ENCODE data around the gene CEP131.

GRCh38 chr17:81189016-81189415 lies 33.7 kb downstream of the CEP131 start:
- TF ChIP-seq SMC3 (conservative IDR thresholded peaks at IDR 0.05; ENCODE audit: poor library complexity) (no peak), POLR2AphosphoS5 (IDR thresholded peaks at IDR 0.05) (no peak)
